Measurements from ENCODE around the gene CPXM2.

- TF ChIP-seq REST (IDR thresholded peaks at IDR 0.05; ENCODE audit: low read depth, low read length) = no peak
- TF ChIP-seq MEF2A (IDR thresholded peaks at IDR 0.05; ENCODE audit: insufficient read depth, low read depth, low read length) = no peak
- no peak for TF ChIP-seq CTCF (IDR thresholded peaks at IDR 0.05 in 2 of 3, conservative IDR thresholded peaks at IDR 0.05 in 1 of 3; ENCODE audit: control insufficient read depth in 2 of 3, extremely low read depth in 1 of 3, insufficient read depth in 1 of 3, low read depth in 3 of 3, low read length in 3 of 3)
- TF ChIP-seq ZNF24 (IDR thresholded peaks at IDR 0.05) = no peak
- TF ChIP-seq EZH2 (IDR thresholded peaks at IDR 0.05; ENCODE audit: borderline replicate concordance, control insufficient read depth, low read depth, low read length) = no peak
- no peak for TF ChIP-seq POLR2A (IDR thresholded peaks at IDR 0.05; ENCODE audit: low read depth, low read length)
Measured at GRCh38 chr10:123782549-123782948, 109.1 kb downstream of the CPXM2 start.
